ENCODE measurements around the gene RIOK3. TPM values are rescaled to one million over a fixed set of nuclear protein-coding genes. Genes with fewer than 3 reads are reported as not detected.

Gene RIOK3
- total and polyA plus RNA-seq, 10 of the 15 experiments (the other 5 are each of a cell fraction or from before 2014, with no cell fraction given), result 18.0 to 87.5 (median 53.8) TPM

GRCh38 chr18:23487738-23488570 lies 34.9 kb downstream of the RIOK3 start (continued):
- TF ChIP-seq SKIL (IDR thresholded peaks at IDR 0.05; ENCODE audit: low read depth, poor library complexity, severe bottlenecking) (no peak), ZBTB33 (IDR thresholded peaks at IDR 0.05) (no peak), ZNF687 (IDR thresholded peaks at IDR 0.05) (peak; percentile 75), E4F1 (IDR thresholded peaks at IDR 0.05; ENCODE audit: borderline replicate concordance, partially characterized antibody) (no peak), MXI1 (IDR thresholded peaks at IDR 0.05; ENCODE audit: low read depth, low read length) (peak; percentile 41; the same call in 1 of the 2 replicates), CEBPZ (IDR thresholded peaks at IDR 0.05; ENCODE audit: low read depth, low read length) (no peak), ZBTB40 (IDR thresholded peaks at IDR 0.05; ENCODE audit: borderline replicate concordance) (no peak), POLR2A (IDR thresholded peaks at IDR 0.05; ENCODE audit: low read depth, low read length) (peak; percentile 43)

Data from GM12878 (cell line).